ENCODE measurements around the gene IL26. TPM values are rescaled to one million over a fixed set of nuclear protein-coding genes. Genes with fewer than 3 reads are reported as not detected.

IL26 gene
- total RNA-seq, 1 donor from 2014 or later = not detected

DNA sequence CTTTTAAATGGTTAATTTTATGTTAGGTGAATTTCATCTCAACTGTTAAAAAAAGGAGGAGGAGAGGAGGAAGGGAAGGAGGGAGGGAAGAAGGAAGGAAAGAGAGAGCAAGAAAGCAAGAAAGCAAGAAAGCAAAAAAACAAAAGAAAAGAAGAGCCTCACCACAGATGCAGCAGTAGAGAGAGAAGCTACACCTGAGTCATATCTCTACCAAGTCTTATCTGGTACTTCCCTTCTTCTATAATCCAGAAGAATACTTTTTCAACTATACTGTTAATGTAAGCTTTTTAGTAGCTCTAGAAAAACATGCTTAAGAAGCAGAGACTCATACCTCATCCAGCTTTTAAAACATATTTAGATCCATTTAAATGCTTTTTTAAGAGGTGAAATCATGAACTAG, 5.6 kb upstream of the IL26 start:
- Mint-ChIP-seq H3K4me1 (no peaks in the 10 kb centered on the region), H3K9me3 (no peaks in the 10 kb centered on the region), H3K4me3 (no peak overlapping the region), H3K36me3 (ENCODE audit: low read depth) (no peaks in the 10 kb centered on the region), H3K27me3 (ENCODE audit: low read depth) (no peaks in the 10 kb centered on the region), H3K27ac (ENCODE audit: unreplicated experiment) (no peak overlapping the region)
- DNase-seq (ENCODE audit: low read depth, low spot score) = no peak
- TF ChIP-seq, protein P1, sequence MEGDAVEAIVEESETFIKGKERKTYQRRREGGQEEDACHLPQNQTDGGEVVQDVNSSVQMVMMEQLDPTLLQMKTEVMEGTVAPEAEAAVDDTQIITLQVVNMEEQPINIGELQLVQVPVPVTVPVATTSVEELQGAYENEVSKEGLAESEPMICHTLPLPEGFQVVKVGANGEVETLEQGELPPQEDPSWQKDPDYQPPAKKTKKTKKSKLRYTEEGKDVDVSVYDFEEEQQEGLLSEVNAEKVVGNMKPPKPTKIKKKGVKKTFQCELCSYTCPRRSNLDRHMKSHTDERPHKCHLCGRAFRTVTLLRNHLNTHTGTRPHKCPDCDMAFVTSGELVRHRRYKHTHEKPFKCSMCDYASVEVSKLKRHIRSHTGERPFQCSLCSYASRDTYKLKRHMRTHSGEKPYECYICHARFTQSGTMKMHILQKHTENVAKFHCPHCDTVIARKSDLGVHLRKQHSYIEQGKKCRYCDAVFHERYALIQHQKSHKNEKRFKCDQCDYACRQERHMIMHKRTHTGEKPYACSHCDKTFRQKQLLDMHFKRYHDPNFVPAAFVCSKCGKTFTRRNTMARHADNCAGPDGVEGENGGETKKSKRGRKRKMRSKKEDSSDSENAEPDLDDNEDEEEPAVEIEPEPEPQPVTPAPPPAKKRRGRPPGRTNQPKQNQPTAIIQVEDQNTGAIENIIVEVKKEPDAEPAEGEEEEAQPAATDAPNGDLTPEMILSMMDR (conservative IDR thresholded peaks at IDR 0.05) = no peak

DNA sequence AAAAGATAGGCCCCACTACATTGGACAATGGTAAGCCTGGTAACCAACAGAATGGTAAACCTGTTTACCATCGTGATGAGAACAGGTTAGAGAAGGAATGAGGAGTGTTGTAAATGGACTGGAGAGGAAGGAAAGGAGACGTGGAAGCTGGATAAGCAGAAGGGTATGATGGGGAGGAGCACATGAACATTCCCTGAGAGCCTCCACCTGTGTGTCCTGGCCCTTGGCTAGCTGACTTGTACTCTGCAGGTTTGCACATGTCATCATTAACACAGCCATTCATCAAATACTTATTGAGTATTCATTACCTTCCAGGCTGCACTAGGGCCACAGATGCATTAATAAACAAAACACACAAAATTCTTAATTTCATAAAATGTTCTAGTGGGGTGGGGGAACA, 4.3 kb upstream of the IL26 start:
- H3K4me1 Mint-ChIP-seq = no peaks in the 10 kb centered on the region
- no peaks in the 10 kb centered on the region for H3K36me3 Mint-ChIP-seq (ENCODE audit: low read depth)
- no peak overlapping the region for H3K27ac Mint-ChIP-seq (ENCODE audit: unreplicated experiment)
- H3K27me3 Mint-ChIP-seq (ENCODE audit: low read depth) = no peaks in the 10 kb centered on the region
- H3K4me3 Mint-ChIP-seq = no peak overlapping the region
- TF ChIP-seq, protein P1 (conservative IDR thresholded peaks at IDR 0.05) = no peak
- DNase-seq (ENCODE audit: low read depth, low spot score) = no peak
- no peaks in the 10 kb centered on the region for H3K9me3 Mint-ChIP-seq

DNA sequence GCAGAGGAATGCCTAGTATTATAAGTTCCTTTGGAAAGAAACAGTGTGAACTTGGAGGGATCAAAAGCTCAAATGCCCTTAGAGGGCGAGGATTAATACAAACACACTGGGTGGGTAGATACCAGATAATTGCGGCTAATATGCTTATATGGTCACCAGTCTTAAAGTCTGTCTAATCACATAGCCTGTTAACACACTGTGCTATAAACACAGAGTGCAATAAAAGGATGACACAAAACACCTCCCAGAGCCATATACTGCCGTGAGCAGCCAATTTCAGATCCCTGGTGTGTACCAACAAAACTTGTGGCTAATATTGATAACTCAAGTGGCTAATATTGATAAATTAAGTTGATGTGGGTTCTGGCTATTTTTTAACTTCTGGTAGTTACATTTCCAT, 1.7 kb upstream of the IL26 start:
- H3K27me3 Mint-ChIP-seq (ENCODE audit: low read depth) = no peaks in the 10 kb centered on the region
- peaks cover 10% of the 10 kb centered on the region for H3K4me1 Mint-ChIP-seq
- no peaks in the 10 kb centered on the region for H3K9me3 Mint-ChIP-seq
- TF ChIP-seq, protein P1 (conservative IDR thresholded peaks at IDR 0.05) = no peak
- H3K4me3 Mint-ChIP-seq = no peak overlapping the region
- no peak overlapping the region for H3K27ac Mint-ChIP-seq (ENCODE audit: unreplicated experiment)
- DNase-seq (ENCODE audit: low read depth, low spot score) = no peak
- H3K36me3 Mint-ChIP-seq (ENCODE audit: low read depth) = no peaks in the 10 kb centered on the region

DNA sequence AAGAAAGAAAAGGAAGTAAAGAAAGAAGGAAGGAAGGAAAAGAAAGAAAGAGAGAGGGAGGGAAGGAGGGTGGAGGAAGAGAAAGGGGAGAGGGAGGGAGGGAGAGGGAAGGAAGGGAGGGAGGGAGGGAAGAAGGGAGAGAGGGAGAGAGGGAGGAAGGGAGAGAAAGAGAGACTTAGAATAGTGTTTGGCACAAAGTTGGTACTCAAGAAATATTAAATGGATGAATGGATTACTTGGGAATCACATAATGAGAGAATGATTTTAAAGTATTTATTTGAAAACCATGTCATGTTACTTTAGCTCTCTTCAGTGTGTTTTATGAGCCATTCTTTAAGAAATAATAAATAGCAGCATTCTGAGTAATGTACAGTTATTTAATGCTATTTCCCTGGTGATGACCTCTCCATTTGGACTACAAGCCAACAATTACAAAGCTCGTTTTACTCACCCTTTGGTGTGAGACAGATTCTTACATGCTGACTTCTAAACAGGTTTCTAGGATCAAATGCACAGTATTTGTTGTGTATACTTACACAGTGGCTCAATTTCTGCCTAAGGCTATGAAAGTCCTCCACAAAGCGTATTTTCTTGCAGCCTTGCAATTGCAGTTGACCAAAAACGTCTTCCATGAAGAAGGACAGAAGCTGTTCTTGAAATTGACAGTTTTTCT, 861 bp downstream of the IL26 start:
- Mint-ChIP-seq H3K9me3 (no peaks in the 10 kb centered on the region), H3K4me3 (no peak overlapping the region), H3K27ac (ENCODE audit: unreplicated experiment) (no peak overlapping the region), H3K4me1 (peaks cover 10% of the 10 kb centered on the region), H3K36me3 (ENCODE audit: low read depth) (no peaks in the 10 kb centered on the region), H3K27me3 (ENCODE audit: low read depth) (no peaks in the 10 kb centered on the region)
- no peak for DNase-seq (ENCODE audit: low read depth, low spot score)
- TF ChIP-seq, protein P1 (conservative IDR thresholded peaks at IDR 0.05) = no peak

DNA sequence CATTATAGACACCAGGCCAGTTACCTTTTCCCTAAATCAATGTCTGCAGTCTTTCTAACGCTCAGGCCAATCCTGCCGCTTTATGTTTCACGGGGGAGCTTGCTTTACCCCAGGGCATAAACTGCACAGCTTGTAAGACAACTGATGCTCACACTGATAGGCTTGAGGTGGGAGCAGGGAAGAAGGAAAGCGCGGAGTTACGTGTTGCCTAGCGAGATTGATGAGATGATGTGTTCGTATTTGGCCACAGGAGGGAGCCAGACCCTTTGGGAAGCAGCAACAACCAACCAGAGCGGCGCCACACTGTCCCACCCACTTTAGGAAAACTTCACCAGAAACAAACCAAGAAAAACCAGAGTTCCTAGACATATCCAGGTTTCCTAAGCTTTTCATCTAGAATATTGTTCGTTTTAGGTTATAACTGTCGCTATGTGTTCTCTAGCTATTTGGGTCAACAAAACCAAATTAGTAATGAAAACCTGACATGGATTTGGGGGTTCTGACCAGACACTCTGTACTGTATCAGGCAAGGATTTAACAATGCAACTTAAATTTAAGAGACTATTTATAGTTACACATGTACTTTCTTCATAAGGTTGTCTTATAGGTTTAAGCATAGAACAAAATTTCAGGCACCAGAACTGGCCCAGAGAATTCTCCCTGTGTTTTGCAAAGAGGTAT, 2.4 kb downstream of the IL26 start:
- TF ChIP-seq, protein P1 (conservative IDR thresholded peaks at IDR 0.05) = peak; percentile 90
- H3K9me3 Mint-ChIP-seq = no peaks in the 10 kb centered on the region
- peaks cover 10% of the 10 kb centered on the region for H3K4me1 Mint-ChIP-seq
- H3K36me3 Mint-ChIP-seq (ENCODE audit: low read depth) = no peaks in the 10 kb centered on the region
- no peak overlapping the region for H3K27ac Mint-ChIP-seq (ENCODE audit: unreplicated experiment)
- H3K4me3 Mint-ChIP-seq = no peak overlapping the region
- no peaks in the 10 kb centered on the region for H3K27me3 Mint-ChIP-seq (ENCODE audit: low read depth)
- peak; percentile 74 for DNase-seq (ENCODE audit: low read depth, low spot score)
